ENCODE data around the gene RPTOR. TPM values are rescaled to one million over a fixed set of nuclear protein-coding genes. Genes with fewer than 3 reads are reported as not detected.
"Not testable (repeated sequence)": the region's sequence is repeated elsewhere in the genome, so short reads cannot be mapped to it uniquely, and the experiment has no call there.

Gene RPTOR
- polyA plus RNA-seq, 3 donors from 2014 or later: 1.8 to 10.2 (median 3.8) TPM

GRCh38 chr17:80575057-80575875, 30.6 kb downstream of the RPTOR start:
- Mint-ChIP-seq H3K27me3 (ENCODE audit: low read depth in 3 of 3) (peaks cover 0 to 2% (median 2%) of the 10 kb centered on the region in 3 donors), H3K27ac (no peak overlapping the region), H3K9me3 (no peaks in the 10 kb centered on the region), H3K36me3 (peaks cover 0 to 3% (median 0%) of the 10 kb centered on the region in 3 donors), H3K4me1 (peaks cover 6 to 12% of the 10 kb centered on the region in 2 donors), H3K4me3 (no peak overlapping the region)
- peak; percentile 78 to 82 (median 79) for DNase-seq

- no peak overlapping the region for H3K27ac Mint-ChIP-seq
- no peak overlapping the region for H3K4me3 Mint-ChIP-seq
- H3K9me3 Mint-ChIP-seq: no peaks in the 10 kb centered on the region
- peaks cover 0 to 2% (median 2%) of the 10 kb centered on the region in 3 donors for H3K27me3 Mint-ChIP-seq (ENCODE audit: low read depth in 3 of 3)
- no peak for DNase-seq
- peaks cover 4 to 17% of the 10 kb centered on the region in 2 donors for H3K4me1 Mint-ChIP-seq
- H3K36me3 Mint-ChIP-seq: peaks cover 0 to 6% (median 5%) of the 10 kb centered on the region in 3 donors
Measured at GRCh38 chr17:80577876-80578570, 33.4 kb downstream of the RPTOR start.

- H3K4me3 Mint-ChIP-seq; H3K36me3 Mint-ChIP-seq; H3K27me3 Mint-ChIP-seq (ENCODE audit: low read depth in 3 of 3); DNase-seq; H3K9me3 Mint-ChIP-seq; H3K27ac Mint-ChIP-seq: not testable (repeated sequence)
- H3K4me1 Mint-ChIP-seq: peaks cover 4 to 17% of the 10 kb centered on the region in 2 donors
Measured at GRCh38 chr17:80578668-80579388, 34.2 kb downstream of the RPTOR start.

GRCh38 chr17:80582165-80582564, 37.5 kb downstream of the RPTOR start:
- H3K9me3 Mint-ChIP-seq: no peaks in the 10 kb centered on the region
- H3K27ac Mint-ChIP-seq: no peak overlapping the region
- peaks cover 0 to 6% (median 5%) of the 10 kb centered on the region in 3 donors for H3K36me3 Mint-ChIP-seq
- H3K27me3 Mint-ChIP-seq (ENCODE audit: low read depth in 3 of 3): peaks cover 0 to 2% (median 0%) of the 10 kb centered on the region in 3 donors
- no peak for DNase-seq
- H3K4me3 Mint-ChIP-seq: no peak overlapping the region
- peaks cover 13 to 23% of the 10 kb centered on the region in 2 donors for H3K4me1 Mint-ChIP-seq

- DNase-seq: no peak
- Mint-ChIP-seq H3K4me1 (peaks cover 14 to 30% of the 10 kb centered on the region in 2 donors), H3K27me3 (ENCODE audit: low read depth in 3 of 3) (peaks cover 0 to 2% (median 0%) of the 10 kb centered on the region in 3 donors), H3K36me3 (peaks cover 0 to 6% (median 5%) of the 10 kb centered on the region in 3 donors), H3K27ac (no peak overlapping the region), H3K4me3 (no peak overlapping the region), H3K9me3 (no peaks in the 10 kb centered on the region)
Measured at GRCh38 chr17:80584176-80584905, 39.7 kb downstream of the RPTOR start.

- H3K4me3 Mint-ChIP-seq: peak overlapping the region in 1 of 5 donors; percentile 49
- no peak for DNase-seq
- H3K27ac Mint-ChIP-seq: peak overlapping the region in 2 of 6 donors; percentile 34 to 77
- no peaks in the 10 kb centered on the region for H3K9me3 Mint-ChIP-seq
- H3K36me3 Mint-ChIP-seq: peaks cover 0 to 6% (median 5%) of the 10 kb centered on the region in 3 donors
- peaks cover 0 to 1% (median 0%) of the 10 kb centered on the region in 3 donors for H3K27me3 Mint-ChIP-seq (ENCODE audit: low read depth in 3 of 3)
- peaks cover 17 to 30% of the 10 kb centered on the region in 2 donors for H3K4me1 Mint-ChIP-seq
Measured at GRCh38 chr17:80585890-80586845, 41.5 kb downstream of the RPTOR start.

GRCh38 chr17:80586846-80587228, 42.2 kb downstream of the RPTOR start:
- Mint-ChIP-seq H3K27ac (peak overlapping the region in 2 of 6 donors; percentile 34 to 77), H3K36me3 (peaks cover 0 to 3% (median 2%) of the 10 kb centered on the region in 3 donors), H3K4me1 (peaks cover 17 to 35% of the 10 kb centered on the region in 2 donors), H3K27me3 (ENCODE audit: low read depth in 3 of 3) (no peaks in the 10 kb centered on the region), H3K4me3 (peak overlapping the region in 1 of 5 donors; percentile 49), H3K9me3 (no peaks in the 10 kb centered on the region)
- DNase-seq: no peak

- Mint-ChIP-seq H3K36me3 (no peaks in the 10 kb centered on the region), H3K27me3 (ENCODE audit: low read depth in 3 of 3) (no peaks in the 10 kb centered on the region), H3K4me3 (no peak overlapping the region), H3K9me3 (no peaks in the 10 kb centered on the region), H3K4me1 (peaks cover 20 to 36% of the 10 kb centered on the region in 2 donors), H3K27ac (no peak overlapping the region)
- no peak for DNase-seq
Measured at GRCh38 chr17:80588702-80589383, 44.2 kb downstream of the RPTOR start.

GRCh38 chr17:80591788-80592187, 47.1 kb downstream of the RPTOR start:
- H3K4me1 Mint-ChIP-seq: peaks cover 20 to 40% of the 10 kb centered on the region in 2 donors
- no peaks in the 10 kb centered on the region for H3K9me3 Mint-ChIP-seq

GRCh38 chr17:80592243-80592642, 47.6 kb downstream of the RPTOR start:
- Mint-ChIP-seq H3K4me3 (no peak overlapping the region), H3K4me1 (peaks cover 23 to 40% of the 10 kb centered on the region in 2 donors), H3K9me3 (no peaks in the 10 kb centered on the region), H3K27me3 (ENCODE audit: low read depth in 3 of 3) (no peaks in the 10 kb centered on the region), H3K36me3 (no peaks in the 10 kb centered on the region), H3K27ac (peak overlapping the region in 1 of 6 donors; percentile 29)
- DNase-seq: no peak

More at GRCh38 chr17:80591788-80592187, 47.1 kb downstream of the RPTOR start:
- Mint-ChIP-seq H3K27ac (peak overlapping the region in 1 of 6 donors; percentile 29), H3K27me3 (ENCODE audit: low read depth in 3 of 3) (no peaks in the 10 kb centered on the region), H3K36me3 (no peaks in the 10 kb centered on the region), H3K4me3 (no peak overlapping the region)
- DNase-seq: no peak

GRCh38 chr17:80593181-80593580, 48.5 kb downstream of the RPTOR start:
- no peaks in the 10 kb centered on the region for H3K9me3 Mint-ChIP-seq
- DNase-seq: no peak
- H3K4me1 Mint-ChIP-seq: peaks cover 21 to 37% of the 10 kb centered on the region in 2 donors
- no peak overlapping the region for H3K27ac Mint-ChIP-seq
- H3K36me3 Mint-ChIP-seq: no peaks in the 10 kb centered on the region
- no peak overlapping the region for H3K4me3 Mint-ChIP-seq
- H3K27me3 Mint-ChIP-seq (ENCODE audit: low read depth in 3 of 3): no peaks in the 10 kb centered on the region

Data from immature natural killer cell (primary cell).